HG02885 (cell line): ENCODE data around the gene ARHGEF16.

ENCODE experiments used
- ATAC-seq: cut with Tn5 transposase; IDR thresholded peaks from one replicate; pipeline ENCODE4 v1.9.1; 2021; ENCODE audit warnings: mild to moderate bottlenecking; ENCODE audit not compliant: unreplicated experiment, poor library complexity

Gene ARHGEF16

GRCh38 chr1:3454811-3455618, 550 bp downstream of the ARHGEF16 start:
- no peak for ATAC-seq

- no peak for ATAC-seq
Observed at GRCh38 chr1:3455670-3456448, 1.4 kb downstream of the ARHGEF16 start.

GRCh38 chr1:3456449-3456963, 2.0 kb downstream of the ARHGEF16 start:
- no peak for ATAC-seq

GRCh38 chr1:3456964-3457909, 2.8 kb downstream of the ARHGEF16 start:
- no peak for ATAC-seq

GRCh38 chr1:3457910-3458883, 3.7 kb downstream of the ARHGEF16 start:
- ATAC-seq: no peak

GRCh38 chr1:3459051-3459908, 4.8 kb downstream of the ARHGEF16 start:
- no peak for ATAC-seq

GRCh38 chr1:3459940-3460671, 5.6 kb downstream of the ARHGEF16 start:
- no peak for ATAC-seq

- no peak for ATAC-seq
Observed at GRCh38 chr1:3460672-3461131, 6.2 kb downstream of the ARHGEF16 start.

- no peak for ATAC-seq
Observed at GRCh38 chr1:3461238-3461933, 6.9 kb downstream of the ARHGEF16 start.

GRCh38 chr1:3461934-3462275, 7.4 kb downstream of the ARHGEF16 start:
- no peak for ATAC-seq

- ATAC-seq: no peak
Observed at GRCh38 chr1:3462356-3463012, 8.0 kb downstream of the ARHGEF16 start.

GRCh38 chr1:3463013-3463385, 8.5 kb downstream of the ARHGEF16 start:
- ATAC-seq: no peak

- no peak for ATAC-seq
Observed at GRCh38 chr1:3463408-3463863, 9.0 kb downstream of the ARHGEF16 start.

GRCh38 chr1:3463891-3464648, 9.6 kb downstream of the ARHGEF16 start:
- ATAC-seq: no peak

- no peak for ATAC-seq
Observed at GRCh38 chr1:3464649-3465025, 10.2 kb downstream of the ARHGEF16 start.
